HepG2 (cell line): ENCODE data around the gene FAM222A. TPM values are rescaled to one million over a fixed set of nuclear protein-coding genes. Genes with fewer than 3 reads are reported as not detected.
A peak's percentile ranks its signal among the peaks of the same experiment; 100 is the strongest.

Experiments used
- ADNP ChIP-seq: sonication (generic); formaldehyde crosslinking; IDR thresholded peaks from 2 replicates; pipeline ENCODE4 v1.4.0; 2020; ENCODE audit warnings: missing genetic modification reagents
- CENPX ChIP-seq: sonication (generic); formaldehyde crosslinking; IDR thresholded peaks from 2 replicates; pipeline ENCODE4 v1.9.0; 2021; ENCODE audit warnings: mild to moderate bottlenecking, missing genetic modification reagents, moderate library complexity
- CREM ChIP-seq, 2 experiments: sonication (generic) in 1 of 2; formaldehyde crosslinking in 1 of 2; IDR thresholded peaks; 2 replicates each; pipeline versions ENCODE4 v1.4.0 to v1.6.1; 2016 to 2020; ENCODE audit warnings: antibody characterized with exemption in 1 of 2, mild to moderate bottlenecking in 1 of 2, missing genetic modification reagents in 1 of 2
- GTF3A ChIP-seq: sonication (generic); formaldehyde crosslinking; conservative IDR thresholded peaks from 2 replicates; pipeline ENCODE4 v1.4.0; 2020; ENCODE audit warnings: mild to moderate bottlenecking, missing genetic modification reagents
- MAFK ChIP-seq, 2 experiments: IDR thresholded peaks in 1 of 2; conservative IDR thresholded peaks in 1 of 2; 2 replicates each; pipeline ENCODE4 v1.6.1; 2011; ENCODE audit warnings: improper control_type of control experiment in 2 of 2, low read length in 2 of 2
- MYNN ChIP-seq: sonication (generic); formaldehyde crosslinking; IDR thresholded peaks from 2 replicates; pipeline ENCODE4 v1.4.0; 2020; ENCODE audit warnings: mild to moderate bottlenecking, low read depth, missing genetic modification reagents
- PRDM4 ChIP-seq: sonication (generic); formaldehyde crosslinking; IDR thresholded peaks from 2 replicates; pipeline ENCODE4 v1.9.0; 2021; ENCODE audit warnings: missing genetic modification reagents, borderline replicate concordance
- PRMT3 ChIP-seq: sonication (generic); formaldehyde crosslinking; IDR thresholded peaks from 2 replicates; pipeline ENCODE4 v1.8.1; 2022; ENCODE audit warnings: low read depth, mild to moderate bottlenecking, moderate library complexity, missing genetic modification reagents, borderline replicate concordance
- RNF219 ChIP-seq: sonication (generic); formaldehyde crosslinking; IDR thresholded peaks from 2 replicates; pipeline ENCODE4 v1.5.0; 2020; ENCODE audit warnings: mild to moderate bottlenecking, missing genetic modification reagents
- SP1 ChIP-seq, 2 experiments: fragments of 450-650 bp in 1 of 2; sonication (generic) in 1 of 2; formaldehyde crosslinking in 1 of 2; IDR thresholded peaks; 2 replicates each; pipeline versions ENCODE4 v1.4.0 to v1.6.1; 2016 to 2020; ENCODE audit warnings: missing genetic modification reagents in 1 of 2
- SPEN ChIP-seq: sonication (generic); formaldehyde crosslinking; IDR thresholded peaks from 2 replicates; pipeline ENCODE4 v1.5.1; 2020; ENCODE audit warnings: low read depth, mild to moderate bottlenecking, missing genetic modification reagents
- TEAD3 ChIP-seq: optimal IDR thresholded peaks from 2 replicates; pipeline ENCODE3; 2016; ENCODE audit warnings: borderline replicate concordance
- U2AF1 ChIP-seq: fragments of 200-400 bp; formaldehyde crosslinking; optimal IDR thresholded peaks from 2 replicates; pipeline ENCODE3; 2017; ENCODE audit warnings: mild to moderate bottlenecking, low read depth, low read length
- ZFP62 ChIP-seq: sonication (generic); formaldehyde crosslinking; IDR thresholded peaks from 2 replicates; pipeline ENCODE4 v1.4.0; 2020; ENCODE audit warnings: missing genetic modification reagents
- ZNF12 ChIP-seq: sonication (generic); formaldehyde crosslinking; IDR thresholded peaks from 2 replicates; pipeline ENCODE4 v1.5.0; 2020; ENCODE audit warnings: missing genetic modification reagents
- ZNF350 ChIP-seq: sonication (generic); formaldehyde crosslinking; IDR thresholded peaks from 2 replicates; pipeline ENCODE4 v1.4.0; 2020; ENCODE audit warnings: mild to moderate bottlenecking, low read depth, missing genetic modification reagents, borderline replicate concordance
- ZNF484 ChIP-seq: sonication (generic); formaldehyde crosslinking; IDR thresholded peaks from 2 replicates; pipeline ENCODE4 v1.5.1; 2020; ENCODE audit warnings: mild to moderate bottlenecking, low read depth, missing genetic modification reagents, borderline replicate concordance
- ZNF703 ChIP-seq: sonication (generic); formaldehyde crosslinking; IDR thresholded peaks from 2 replicates; pipeline ENCODE4 v1.5.1; 2020; ENCODE audit warnings: missing genetic modification reagents, mild to moderate bottlenecking, moderate library complexity, borderline replicate concordance
- polyA plus RNA-seq, 8 experiments: library from polyadenylated mRNA; depleted of rRNA in 3 of 8; stranded (reverse) in 7 of 8; unstranded in 1 of 8; fragments of >200 nt; fragmentation: Illumina TruSeq in 4 of 8; extraction: Trizol in 4 of 8; gene quantifications; 2 replicates each; pipeline versions ENCODE4 v1.2.1 to v1.2.3, GENCODE V29; 2011 to 2016; ENCODE audit warnings: low read depth in 4 of 8, missing spikeins in 1 of 8, mixed read lengths in 1 of 8; ENCODE audit not compliant: insufficient read depth in 1 of 8
- total RNA-seq, 5 experiments: library from RNA; depleted of rRNA; stranded (reverse); fragments of >200 nt; fragmentation: Illumina TruSeq; extraction: Trizol; gene quantifications; 2 replicates each; pipeline ENCODE4 v1.2.3, GENCODE V29; 2016; ENCODE audit warnings: low read depth in 1 of 5
- TF ChIP-seq, protein P1 (sequence below): sonication (generic); formaldehyde crosslinking; IDR thresholded peaks from 2 replicates; pipeline ENCODE4 v1.4.0; 2020; ENCODE audit warnings: missing genetic modification reagents
- TF ChIP-seq, protein P2 (sequence below): sonication (generic); formaldehyde crosslinking; conservative IDR thresholded peaks from 2 replicates; pipeline ENCODE4 v1.4.0; 2020; ENCODE audit warnings: missing genetic modification reagents

Gene FAM222A
- total and polyA plus RNA-seq, 2 of the 13 experiments (the other 11 are each of a cell fraction or from before 2014, with no cell fraction given) = 2.7 to 9.6 TPM

GRCh38 chr12:109711596-109712461, 1.8 kb upstream of the FAM222A start (continued):
- TF ChIP-seq CENPX (CRISPR knock-in tag) (no peak), ZNF484 (CRISPR knock-in tag) (no peak), GTF3A (CRISPR knock-in tag) (no peak), MAFK (conservative IDR thresholded peaks at IDR 0.05 in 1 of 2, IDR thresholded peaks at IDR 0.05 in 1 of 2; ENCODE audit: low read length in 2 of 2) (no peak), PRMT3 (CRISPR knock-in tag) (no peak), ADNP (CRISPR knock-in tag) (no peak), MYNN (CRISPR knock-in tag) (no peak), SP1 (IDR thresholded peaks at IDR 0.05) (no peak), SP1 (CRISPR knock-in tag; IDR thresholded peaks at IDR 0.05) (no peak), ZNF350 (no peak), U2AF1 (no peak), CREM (IDR thresholded peaks at IDR 0.05) (peak; percentile 22; the same call in 1 of the 2 replicates), CREM (CRISPR knock-in tag; IDR thresholded peaks at IDR 0.05) (no peak), RNF219 (CRISPR knock-in tag) (no peak), ZNF703 (CRISPR knock-in tag) (no peak), ZFP62 (no peak), ZNF12 (CRISPR knock-in tag) (peak; percentile 63), PRDM4 (CRISPR knock-in tag) (no peak), SPEN (CRISPR knock-in tag) (0 out of 2 replicates have a peak, but pooled peaks have one; percentile 22), TEAD3 (CRISPR knock-in tag) (no peak)
- TF ChIP-seq, protein P1, sequence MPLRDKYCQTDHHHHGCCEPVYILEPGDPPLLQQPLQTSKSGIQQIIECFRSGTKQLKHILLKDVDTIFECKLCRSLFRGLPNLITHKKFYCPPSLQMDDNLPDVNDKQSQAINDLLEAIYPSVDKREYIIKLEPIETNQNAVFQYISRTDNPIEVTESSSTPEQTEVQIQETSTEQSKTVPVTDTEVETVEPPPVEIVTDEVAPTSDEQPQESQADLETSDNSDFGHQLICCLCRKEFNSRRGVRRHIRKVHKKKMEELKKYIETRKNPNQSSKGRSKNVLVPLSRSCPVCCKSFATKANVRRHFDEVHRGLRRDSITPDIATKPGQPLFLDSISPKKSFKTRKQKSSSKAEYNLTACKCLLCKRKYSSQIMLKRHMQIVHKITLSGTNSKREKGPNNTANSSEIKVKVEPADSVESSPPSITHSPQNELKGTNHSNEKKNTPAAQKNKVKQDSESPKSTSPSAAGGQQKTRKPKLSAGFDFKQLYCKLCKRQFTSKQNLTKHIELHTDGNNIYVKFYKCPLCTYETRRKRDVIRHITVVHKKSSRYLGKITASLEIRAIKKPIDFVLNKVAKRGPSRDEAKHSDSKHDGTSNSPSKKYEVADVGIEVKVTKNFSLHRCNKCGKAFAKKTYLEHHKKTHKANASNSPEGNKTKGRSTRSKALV (CRISPR knock-in tag) = no peak
- TF ChIP-seq, protein P2, sequence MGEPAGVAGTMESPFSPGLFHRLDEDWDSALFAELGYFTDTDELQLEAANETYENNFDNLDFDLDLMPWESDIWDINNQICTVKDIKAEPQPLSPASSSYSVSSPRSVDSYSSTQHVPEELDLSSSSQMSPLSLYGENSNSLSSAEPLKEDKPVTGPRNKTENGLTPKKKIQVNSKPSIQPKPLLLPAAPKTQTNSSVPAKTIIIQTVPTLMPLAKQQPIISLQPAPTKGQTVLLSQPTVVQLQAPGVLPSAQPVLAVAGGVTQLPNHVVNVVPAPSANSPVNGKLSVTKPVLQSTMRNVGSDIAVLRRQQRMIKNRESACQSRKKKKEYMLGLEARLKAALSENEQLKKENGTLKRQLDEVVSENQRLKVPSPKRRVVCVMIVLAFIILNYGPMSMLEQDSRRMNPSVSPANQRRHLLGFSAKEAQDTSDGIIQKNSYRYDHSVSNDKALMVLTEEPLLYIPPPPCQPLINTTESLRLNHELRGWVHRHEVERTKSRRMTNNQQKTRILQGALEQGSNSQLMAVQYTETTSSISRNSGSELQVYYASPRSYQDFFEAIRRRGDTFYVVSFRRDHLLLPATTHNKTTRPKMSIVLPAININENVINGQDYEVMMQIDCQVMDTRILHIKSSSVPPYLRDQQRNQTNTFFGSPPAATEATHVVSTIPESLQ = no peak
